Breast epithelium (tissue), 4 donors: ENCODE results near the gene C4orf50. TPM values are rescaled to one million over a fixed set of nuclear protein-coding genes. Genes with fewer than 3 reads are reported as not detected.
"Not testable (repeated sequence)": the region's sequence is repeated elsewhere in the genome, so short reads cannot be mapped to it uniquely, and the experiment has no call there.

ENCODE experiments used
- DNase-seq, 2 donors: peaks; one replicate each; pipeline ENCODE4 v3.0.0-alpha.2; 2019; ENCODE audit warnings: low spot score in 2 of 2
- H3K27ac ChIP-seq, 2 donors: fragments of 200-600 bp; sonication (generic) in 1 of 2; one replicate each; pipeline ENCODE4 v1.5.1; 2016 to 2019; ENCODE audit warnings: mild to moderate bottlenecking in 1 of 2
- H3K27me3 ChIP-seq, 2 donors: fragments of 200-600 bp; sonication (generic) in 1 of 2; one replicate each; pipeline versions ENCODE4 v1.5.1 to v1.6.0; 2017 to 2019; ENCODE audit warnings: control low read depth in 1 of 2, mild to moderate bottlenecking in 1 of 2
- H3K36me3 ChIP-seq: fragments of 200-600 bp; one replicate; pipeline ENCODE4 v1.5.1; 2019
- H3K4me1 ChIP-seq, 2 donors: fragments of 200-600 bp; sonication (generic); one replicate each; pipeline ENCODE4 v1.5.1; 2016 to 2019; ENCODE audit warnings: control low read depth in 1 of 2
- H3K4me3 ChIP-seq, 3 donors: fragments of 200-600 bp; sonication (generic); 1 replicate in 2 of 3; 2 replicates in 1 of 3; pipeline ENCODE4 v1.5.1; 2016 to 2019; ENCODE audit warnings: mild to moderate bottlenecking in 3 of 3, moderate library complexity in 2 of 3
- H3K9me3 ChIP-seq, 2 donors: fragments of 200-600 bp; sonication (generic) in 1 of 2; one replicate each; pipeline ENCODE4 v1.5.1; 2016 to 2019; ENCODE audit warnings: control low read depth in 1 of 2
- CTCF ChIP-seq, 3 donors: fragments of 450-650 bp; IDR thresholded peaks; one replicate each; pipeline ENCODE4 v1.5.1; 2016 to 2017; ENCODE audit warnings: antibody characterized with exemption in 3 of 3, mild to moderate bottlenecking in 3 of 3, moderate library complexity in 3 of 3
- POLR2A ChIP-seq: fragments of 450-650 bp; IDR thresholded peaks from one replicate; pipeline ENCODE4 v1.6.1; 2016; ENCODE audit warnings: antibody characterized with exemption, mild to moderate bottlenecking, moderate library complexity
- POLR2AphosphoS5 ChIP-seq, 3 donors: sonication (generic); formaldehyde crosslinking; IDR thresholded peaks; one replicate each; pipeline ENCODE4 v1.6.1; 2017; ENCODE audit warnings: antibody characterized with exemption in 3 of 3
- intact Hi-C: fragments of 100-400 bp; cut with DNase I; formaldehyde crosslinking; loops from one replicate; pipeline ENCODE4 v1.15.1; 2023; ENCODE audit warnings: low total_unique reads
- total RNA-seq, 3 donors: library from RNA; depleted of rRNA; stranded (reverse); fragments of >200 nt; gene quantifications; one replicate each; pipeline ENCODE4 v1.1.0, GENCODE V29; 2016

Gene C4orf50
- total RNA-seq, 3 donors from 2014 or later, result under 0.01 TPM; not detected in 1

GRCh38 chr4:5857199-5857598, 161.0 kb downstream of the C4orf50 start:
- Histone ChIP-seq H3K27me3 (peaks cover 0 to 9% of the 10 kb centered on the region in 2 donors), H3K9me3 (no peaks in the 10 kb centered on the region), H3K27ac (no peak overlapping the region), H3K36me3 (no peaks in the 10 kb centered on the region), H3K4me1 (no peaks in the 10 kb centered on the region), H3K4me3 (no peak overlapping the region)
- intact Hi-C loops, result no loop called here
- TF ChIP-seq POLR2A (no peak), POLR2AphosphoS5 (IDR thresholded peaks at IDR 0.05) (no peak), CTCF (IDR thresholded peaks at IDR 0.05) (no peak)
- no peak for DNase-seq

GRCh38 chr4:5856362-5856761, 161.9 kb downstream of the C4orf50 start:
- H3K9me3 ChIP-seq, DNase-seq, H3K4me1 ChIP-seq, H3K4me3 ChIP-seq, H3K36me3 ChIP-seq, H3K27me3 ChIP-seq, H3K27ac ChIP-seq, intact Hi-C loops: not testable (repeated sequence)

- H3K9me3 ChIP-seq, result no peaks in the 10 kb centered on the region
- peaks cover 0 to 7% of the 10 kb centered on the region in 2 donors for H3K27me3 ChIP-seq
- H3K4me1 ChIP-seq, result no peaks in the 10 kb centered on the region
- TF ChIP-seq CTCF (IDR thresholded peaks at IDR 0.05) (no peak), POLR2AphosphoS5 (IDR thresholded peaks at IDR 0.05) (no peak), POLR2A (no peak)
- no peak overlapping the region for H3K27ac ChIP-seq
- no peak for DNase-seq
- no peaks in the 10 kb centered on the region for H3K36me3 ChIP-seq
- H3K4me3 ChIP-seq, result no peak overlapping the region
- intact Hi-C loops, result no loop called here
Observed at GRCh38 chr4:5854929-5855328, 163.3 kb downstream of the C4orf50 start.

- no peak overlapping the region for H3K4me3 ChIP-seq
- H3K4me1 ChIP-seq, result no peaks in the 10 kb centered on the region
- H3K9me3 ChIP-seq, result no peaks in the 10 kb centered on the region
- peaks cover 0 to 7% of the 10 kb centered on the region in 2 donors for H3K27me3 ChIP-seq
- no peak for TF ChIP-seq CTCF (IDR thresholded peaks at IDR 0.05)
- no peak for TF ChIP-seq POLR2AphosphoS5 (IDR thresholded peaks at IDR 0.05)
- TF ChIP-seq POLR2A, result no peak
- H3K36me3 ChIP-seq, result no peaks in the 10 kb centered on the region
- DNase-seq, result no peak
- intact Hi-C loops, result no loop called here
- no peak overlapping the region for H3K27ac ChIP-seq
Observed at GRCh38 chr4:5852523-5853202, 165.6 kb downstream of the C4orf50 start.

GRCh38 chr4:5851637-5852301, 166.5 kb downstream of the C4orf50 start:
- intact Hi-C loops, result no loop called here
- no peak overlapping the region for H3K4me3 ChIP-seq
- no peak overlapping the region for H3K27ac ChIP-seq
- no peak for DNase-seq
- TF ChIP-seq POLR2AphosphoS5 (IDR thresholded peaks at IDR 0.05) (no peak), CTCF (IDR thresholded peaks at IDR 0.05) (no peak), POLR2A (no peak)
- H3K4me1 ChIP-seq, result no peaks in the 10 kb centered on the region
- H3K27me3 ChIP-seq, result peaks cover 0 to 7% of the 10 kb centered on the region in 2 donors
- no peaks in the 10 kb centered on the region for H3K9me3 ChIP-seq
- H3K36me3 ChIP-seq, result no peaks in the 10 kb centered on the region

Other genes with a start within 250 kb of the C4orf50 start
- gene CRMP1, start 125.3 kb downstream of the C4orf50 start, total RNA-seq, result 1 to 10 TPM in 2 of 3 donors, under 1 TPM in 1; 0.44 to 1.6 (median 1.3) TPM
- gene JAKMIP1, start 182.1 kb upstream of the C4orf50 start, total RNA-seq, result under 1 TPM; 0.66 to 0.88 (median 0.80) TPM